Measurements from ENCODE around the gene WIPI1. TPM values are rescaled to one million over a fixed set of nuclear protein-coding genes. Genes with fewer than 3 reads are reported as not detected.
A peak's percentile ranks its signal among the peaks of the same experiment; 100 is the strongest.

Gene WIPI1
- total and polyA plus RNA-seq, 7 donors = 18.9 to 78.8 (median 28.5) TPM

DNA sequence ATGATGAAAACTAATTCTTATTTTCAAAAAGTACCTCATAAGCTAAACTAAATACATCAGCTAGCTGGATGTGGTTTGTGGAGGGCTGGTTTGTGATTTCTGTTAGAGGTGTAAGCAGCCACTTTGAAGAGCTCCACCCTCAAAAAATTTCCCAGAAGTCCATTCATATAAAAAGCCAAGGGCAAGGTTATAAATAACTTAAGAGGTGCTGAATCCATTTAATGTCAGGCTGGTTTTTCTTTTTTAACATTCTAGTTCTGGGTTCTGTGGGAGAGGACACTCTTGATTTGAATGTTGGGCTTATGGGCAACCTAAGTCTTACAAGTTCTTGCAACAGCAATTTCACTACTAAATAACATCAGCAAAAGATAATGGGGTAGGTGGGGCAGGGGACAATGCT, 3.4 kb upstream of the WIPI1 start:
- H3K27me3 ChIP-seq = no peaks in the 10 kb centered on the region
- no peak overlapping the region for H3K4me3 ChIP-seq
- no peak for DNase-seq

DNA sequence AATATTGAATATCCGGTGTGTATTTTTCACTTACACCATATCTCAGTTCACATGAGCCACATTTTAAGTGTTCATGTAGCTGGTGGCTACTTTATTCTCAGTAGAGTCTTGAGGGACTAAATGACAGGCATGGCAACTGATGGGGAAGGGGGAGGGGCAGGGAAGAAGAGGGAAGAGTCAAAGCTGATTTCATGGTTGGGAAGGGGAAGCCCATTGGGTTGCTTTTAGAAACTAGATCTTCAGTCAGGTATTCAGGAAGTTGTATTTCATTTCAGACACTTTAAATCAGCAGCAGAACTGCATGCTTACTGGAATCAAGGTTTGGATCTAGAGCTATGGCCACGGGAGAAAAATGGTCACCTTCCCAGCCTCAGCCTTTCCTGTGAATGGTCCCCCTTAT, 2.9 kb upstream of the WIPI1 start:
- no peak for TF ChIP-seq POLR2AphosphoS5 (IDR thresholded peaks at IDR 0.05)
- TF ChIP-seq EP300 (IDR thresholded peaks at IDR 0.05) = no peak
- TF ChIP-seq, protein P1, sequence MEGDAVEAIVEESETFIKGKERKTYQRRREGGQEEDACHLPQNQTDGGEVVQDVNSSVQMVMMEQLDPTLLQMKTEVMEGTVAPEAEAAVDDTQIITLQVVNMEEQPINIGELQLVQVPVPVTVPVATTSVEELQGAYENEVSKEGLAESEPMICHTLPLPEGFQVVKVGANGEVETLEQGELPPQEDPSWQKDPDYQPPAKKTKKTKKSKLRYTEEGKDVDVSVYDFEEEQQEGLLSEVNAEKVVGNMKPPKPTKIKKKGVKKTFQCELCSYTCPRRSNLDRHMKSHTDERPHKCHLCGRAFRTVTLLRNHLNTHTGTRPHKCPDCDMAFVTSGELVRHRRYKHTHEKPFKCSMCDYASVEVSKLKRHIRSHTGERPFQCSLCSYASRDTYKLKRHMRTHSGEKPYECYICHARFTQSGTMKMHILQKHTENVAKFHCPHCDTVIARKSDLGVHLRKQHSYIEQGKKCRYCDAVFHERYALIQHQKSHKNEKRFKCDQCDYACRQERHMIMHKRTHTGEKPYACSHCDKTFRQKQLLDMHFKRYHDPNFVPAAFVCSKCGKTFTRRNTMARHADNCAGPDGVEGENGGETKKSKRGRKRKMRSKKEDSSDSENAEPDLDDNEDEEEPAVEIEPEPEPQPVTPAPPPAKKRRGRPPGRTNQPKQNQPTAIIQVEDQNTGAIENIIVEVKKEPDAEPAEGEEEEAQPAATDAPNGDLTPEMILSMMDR (IDR thresholded peaks at IDR 0.05) = no peak
- TF ChIP-seq POLR2A (IDR thresholded peaks at IDR 0.05) = no peak
- 78 to 88% methylated on average over 2 of the region's 2 CpGs for WGBS, 2 donors
- H3K4me1 ChIP-seq = peaks cover 0 to 25% (median 17%) of the 10 kb centered on the region in 4 donors
- no peak overlapping the region for H3K4me3 ChIP-seq
- no peaks in the 10 kb centered on the region for H3K9me3 ChIP-seq
- no peak overlapping the region for H3K27ac ChIP-seq
- H3K27me3 ChIP-seq = no peaks in the 10 kb centered on the region
- DNase-seq = no peak
- H3K36me3 ChIP-seq = no peaks in the 10 kb centered on the region
- intact Hi-C loops (cut with DNase I) = loop anchor here (5.0 to 10.0 kb wide), 4 partner anchors 78 to 295 kb away; no protein-coding TSS in a partner anchor

More for the DNA sequence above, 3.4 kb upstream of the WIPI1 start:
- H3K27ac ChIP-seq = no peak overlapping the region
- intact Hi-C loops (cut with DNase I) = loop anchor here (5.0 to 10.0 kb wide), 4 partner anchors 78 to 294 kb away; no protein-coding TSS in a partner anchor
- no peaks in the 10 kb centered on the region for H3K36me3 ChIP-seq
- TF ChIP-seq, protein P1 (IDR thresholded peaks at IDR 0.05) = no peak
- H3K9me3 ChIP-seq = no peaks in the 10 kb centered on the region
- H3K4me1 ChIP-seq = peaks cover 0 to 19% (median 12%) of the 10 kb centered on the region in 4 donors

DNA sequence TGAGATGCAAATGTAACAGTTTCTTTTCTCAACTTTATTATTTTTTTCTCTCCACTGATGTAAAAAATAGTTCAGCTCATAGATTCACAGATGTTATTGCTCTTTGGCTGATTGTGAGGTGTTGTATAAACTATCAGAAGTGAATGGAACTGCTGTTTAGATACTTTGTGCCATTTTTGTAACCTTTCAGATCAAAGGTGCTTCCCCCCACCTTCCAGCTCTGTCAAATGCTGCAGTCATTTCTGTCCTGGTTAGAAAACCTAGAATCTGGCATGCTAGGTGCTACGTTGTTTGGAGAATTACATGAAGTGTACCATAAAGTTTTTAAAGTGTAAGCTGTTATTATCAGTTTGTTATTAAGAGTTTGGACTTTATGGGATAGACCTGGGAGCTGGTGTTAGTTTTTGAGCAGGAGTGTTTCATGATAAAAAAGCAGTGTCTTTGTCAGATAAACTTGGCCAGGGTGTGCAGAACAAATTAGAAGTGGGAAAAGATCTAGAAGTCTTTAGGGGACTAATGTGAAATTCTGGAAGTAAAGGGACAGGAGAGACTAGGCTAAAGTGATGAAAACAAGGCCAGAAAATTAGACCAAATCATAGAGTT, 1.8 kb upstream of the WIPI1 start:
- Histone ChIP-seq H3K9me3 (no peaks in the 10 kb centered on the region), H3K4me3 (no peak overlapping the region), H3K27ac (no peak overlapping the region), H3K4me1 (peaks cover 0 to 25% (median 17%) of the 10 kb centered on the region in 4 donors), H3K27me3 (no peaks in the 10 kb centered on the region), H3K36me3 (no peaks in the 10 kb centered on the region)
- 12 to 41% methylated on average over 1 of the region's 1 CpG for WGBS, 2 donors
- no peak for DNase-seq
- TF ChIP-seq, protein P1 (IDR thresholded peaks at IDR 0.05) = no peak
- TF ChIP-seq POLR2A (IDR thresholded peaks at IDR 0.05) = no peak
- TF ChIP-seq POLR2AphosphoS5 (IDR thresholded peaks at IDR 0.05) = no peak
- TF ChIP-seq EP300 (IDR thresholded peaks at IDR 0.05) = no peak
- intact Hi-C loops (cut with DNase I) = loop anchor here (5.0 kb wide), 2 partner anchors 53 to 212 kb away; partner anchors contain the start of genes AMZ2 and PRKAR1A

DNA sequence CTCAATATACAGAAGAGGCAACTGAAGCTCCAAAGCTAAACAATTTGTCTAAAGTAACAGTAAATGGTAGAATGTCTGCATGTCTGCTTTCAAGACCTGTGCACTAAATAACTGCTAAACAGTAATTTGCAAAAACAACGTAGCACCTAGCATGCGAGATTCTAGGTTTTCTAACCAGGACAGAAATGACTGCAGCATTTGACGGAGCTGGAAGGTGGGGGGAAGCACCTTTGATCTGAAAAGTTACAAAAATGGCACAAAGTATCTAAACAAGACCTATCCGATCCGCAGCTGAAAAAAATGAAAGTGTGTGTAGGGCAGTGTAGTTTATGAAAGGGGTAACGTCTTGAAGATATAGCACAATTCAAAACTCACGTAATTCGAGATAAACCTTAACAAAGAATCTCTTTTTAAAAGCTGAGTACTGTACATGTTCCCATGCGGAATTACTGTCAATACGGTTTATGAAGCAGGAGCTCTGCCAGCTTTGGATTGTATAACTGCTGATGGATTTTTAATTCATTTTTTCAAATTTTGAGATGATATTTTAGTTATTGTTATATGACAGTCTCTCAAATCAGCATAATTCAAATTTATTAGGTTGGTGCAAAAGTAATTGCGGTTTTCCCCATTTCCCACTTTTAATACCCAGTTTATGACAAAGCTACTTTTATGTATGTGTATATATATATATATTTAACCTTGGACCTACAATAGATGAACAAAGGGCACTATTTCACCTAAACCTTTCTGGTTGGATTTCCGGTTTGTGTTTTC, 1.2 kb upstream of the WIPI1 start:
- no peaks in the 10 kb centered on the region for H3K9me3 ChIP-seq
- no peaks in the 10 kb centered on the region for H3K27me3 ChIP-seq
- WGBS, 2 donors = 16 to 47% methylated on average over 12 of the region's 12 CpGs
- H3K27ac ChIP-seq = peak overlapping the region; percentile 80 to 90 (median 85)
- DNase-seq = no peak
- intact Hi-C loops (cut with DNase I) = loop anchor here (5.0 kb wide), 2 partner anchors 54 to 211 kb away; partner anchors contain the start of genes AMZ2 and PRKAR1A
- H3K4me1 ChIP-seq = peaks cover 0 to 25% (median 17%) of the 10 kb centered on the region in 4 donors
- TF ChIP-seq, protein P1 (IDR thresholded peaks at IDR 0.05) = no peak
- TF ChIP-seq EP300 (IDR thresholded peaks at IDR 0.05) (no peak), POLR2AphosphoS5 (IDR thresholded peaks at IDR 0.05) (no peak), POLR2A (IDR thresholded peaks at IDR 0.05) (no peak)
- no peaks in the 10 kb centered on the region for H3K36me3 ChIP-seq
- peak overlapping the region; percentile 37 to 88 (median 84) for H3K4me3 ChIP-seq
